GM21381 (cell line): ENCODE results near the gene TXNRD2.
"Not testable (repeated sequence)": the region's sequence is repeated elsewhere in the genome, so short reads cannot be mapped to it uniquely, and the experiment has no call there.

Source experiments
- ATAC-seq: cut with Tn5 transposase; IDR thresholded peaks from one replicate; pipeline ENCODE4 v1.9.1; 2021; ENCODE audit warnings: mild to moderate bottlenecking, moderate library complexity; ENCODE audit not compliant: unreplicated experiment

The TXNRD2 gene

GRCh38 chr22:19929586-19930550, 11.8 kb downstream of the TXNRD2 start:
- ATAC-seq = no peak

- ATAC-seq = no peak
These were observed 13.4 kb downstream of the TXNRD2 start for GRCh38 chr22:19928207-19928606.

DNA sequence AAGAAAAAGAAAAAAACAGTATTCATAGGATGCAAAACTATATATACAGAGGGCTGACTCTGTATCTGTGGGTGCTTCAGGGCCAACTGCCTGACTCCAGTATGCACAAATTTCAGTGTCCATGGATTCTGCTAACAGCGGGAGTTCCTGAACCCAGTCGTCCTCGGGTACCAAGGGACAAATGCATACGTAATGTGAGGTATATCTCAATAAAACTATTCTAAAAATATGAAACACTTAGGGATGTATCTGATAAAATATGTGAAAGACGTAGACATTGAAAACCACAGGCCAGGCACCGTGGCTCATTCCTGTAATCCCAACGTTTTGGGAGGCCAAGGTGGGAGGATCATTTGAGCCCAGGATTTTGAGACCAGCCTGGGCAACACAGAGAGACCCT, 13.9 kb downstream of the TXNRD2 start:
- ATAC-seq = no peak

- not testable (repeated sequence) for ATAC-seq
These were observed 15.6 kb downstream of the TXNRD2 start for GRCh38 chr22:19926028-19926427.

DNA sequence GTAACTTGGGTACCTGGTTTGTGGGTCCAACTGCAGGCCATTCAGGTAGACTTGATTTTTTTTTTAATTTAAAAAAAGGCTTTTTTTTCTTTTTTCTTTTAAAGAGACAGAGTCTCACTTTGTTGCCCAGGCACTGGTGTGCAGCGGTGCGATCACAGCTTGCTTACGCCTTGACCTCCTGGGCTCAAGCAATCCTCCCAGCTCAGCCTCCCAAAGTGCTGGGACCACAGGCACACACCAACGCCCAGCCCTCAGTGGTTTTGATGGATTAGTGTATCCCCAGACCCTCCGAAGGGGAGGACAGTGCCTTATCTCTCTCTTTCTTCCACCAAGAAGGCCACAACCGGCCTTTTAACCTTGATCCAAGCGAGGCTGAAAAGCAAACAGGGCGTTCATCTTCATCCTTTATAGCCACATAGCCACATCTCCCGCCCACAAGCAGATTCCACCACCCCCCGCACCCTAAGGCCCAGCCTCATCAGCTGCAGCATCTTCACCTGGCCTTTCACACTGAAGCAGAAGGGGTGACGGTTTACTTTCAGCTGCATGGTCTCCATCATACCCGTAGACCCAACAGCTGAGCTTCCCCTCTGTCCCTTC, 17.6 kb downstream of the TXNRD2 start:
- no peak for ATAC-seq

- no peak for ATAC-seq
These were observed 20.0 kb downstream of the TXNRD2 start for GRCh38 chr22:19921544-19922081.

DNA sequence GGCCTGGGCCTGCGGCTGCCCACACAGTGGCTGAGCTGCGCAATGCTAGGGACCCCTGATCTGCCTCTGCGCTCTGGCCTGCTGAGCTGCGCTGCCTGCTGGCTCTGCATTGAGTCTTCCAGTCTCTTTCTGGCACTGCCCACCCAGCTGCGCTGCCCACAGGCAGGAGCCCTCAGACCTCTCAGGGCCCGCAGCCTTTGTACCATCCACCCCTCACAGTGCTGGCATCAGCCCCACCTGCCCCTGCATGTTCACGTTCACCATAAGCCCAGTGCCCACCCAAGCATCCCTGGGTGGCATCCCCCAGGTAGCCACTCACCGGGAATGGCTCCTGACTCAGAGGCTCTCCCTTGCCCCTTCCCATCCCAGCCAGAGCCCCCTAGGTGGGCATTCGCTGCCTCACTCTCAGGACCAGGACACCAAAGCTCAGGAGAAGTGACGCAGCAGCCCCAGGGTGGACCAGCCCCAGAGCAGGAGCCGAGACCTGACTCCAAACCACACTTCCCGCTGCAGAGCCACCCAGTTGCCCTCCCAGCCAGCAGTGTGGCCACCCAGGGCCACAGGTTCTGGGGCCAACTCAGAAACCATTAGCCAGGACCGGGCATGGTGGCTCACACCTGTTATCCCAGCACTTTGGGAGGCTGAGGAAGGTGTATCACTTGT, 21.8 kb downstream of the TXNRD2 start:
- ATAC-seq = no peak

DNA sequence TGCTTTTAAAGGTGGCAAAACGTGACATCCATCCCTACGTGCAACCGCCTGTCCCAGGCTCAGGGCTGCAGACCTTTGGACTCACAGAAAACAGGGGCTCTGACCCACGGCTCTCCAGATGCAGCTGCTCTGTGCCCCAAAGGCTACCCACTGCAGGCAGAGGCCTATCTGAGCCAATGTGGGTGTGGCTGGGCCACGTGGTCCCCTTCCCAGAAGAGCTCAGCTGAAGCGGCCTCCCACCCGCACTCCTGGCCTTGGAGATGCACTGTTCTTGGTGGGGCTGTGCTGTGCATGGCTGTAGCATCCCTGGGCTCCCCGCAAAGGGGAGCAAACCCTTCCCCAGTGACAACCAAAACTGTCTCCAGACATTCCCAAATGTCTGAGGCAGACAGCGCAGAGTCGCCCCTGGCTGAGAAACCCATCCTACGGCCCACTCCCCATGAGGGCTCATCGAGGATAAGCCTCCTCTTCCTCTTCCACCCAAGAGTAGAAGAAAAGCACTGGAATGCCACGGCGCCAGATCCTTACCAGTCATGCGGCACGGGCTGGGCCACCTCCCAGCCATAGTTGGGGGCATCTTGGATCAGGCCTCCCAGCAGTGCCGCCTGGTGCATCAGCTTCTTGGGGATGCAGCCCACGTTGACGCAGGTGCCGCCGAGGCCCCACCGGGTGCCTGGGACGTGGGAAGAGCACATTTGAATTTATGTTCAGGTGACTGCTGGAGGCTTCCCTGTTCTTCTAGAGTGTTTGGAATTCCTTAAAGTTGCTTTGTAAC, 23.1 kb downstream of the TXNRD2 start:
- no peak for ATAC-seq

DNA sequence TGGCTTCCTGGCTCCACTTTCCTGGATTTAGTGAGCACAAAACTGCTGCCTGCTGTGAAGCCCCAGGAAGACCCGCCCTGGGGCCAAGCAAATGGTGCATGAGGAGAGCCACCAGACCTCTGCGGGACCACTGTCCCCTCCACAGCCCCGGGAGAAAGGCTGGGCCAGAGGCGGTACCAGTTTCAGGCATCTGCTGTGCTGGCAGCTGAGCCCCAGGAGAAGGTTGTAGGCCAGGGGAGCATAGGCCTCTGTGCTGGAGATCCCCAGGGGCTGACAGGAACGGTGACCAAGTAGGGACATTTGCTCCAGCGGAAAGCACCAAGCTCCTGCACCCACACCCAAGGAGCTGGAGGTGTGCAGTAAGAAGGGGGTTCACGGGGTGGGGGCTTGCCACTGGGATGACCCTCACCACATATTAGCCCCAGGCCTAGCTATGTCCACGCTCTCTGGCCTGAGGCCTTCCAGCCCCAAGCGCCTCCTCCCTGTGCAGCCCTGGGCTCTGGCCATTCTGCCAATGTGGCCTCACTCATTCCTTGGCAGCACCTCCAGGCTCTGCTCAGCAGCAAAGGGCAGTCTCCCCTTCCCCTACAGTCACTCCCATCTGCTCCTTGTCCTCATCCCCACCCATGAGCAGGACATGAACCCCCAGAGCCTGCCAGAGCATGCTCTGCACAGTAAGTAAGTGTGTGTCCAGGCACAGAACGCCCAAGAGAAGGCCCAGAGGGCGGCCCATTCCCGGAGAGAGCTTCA, 24.1 kb downstream of the TXNRD2 start:
- no peak for ATAC-seq

GRCh38 chr22:19916941-19917340, 24.7 kb downstream of the TXNRD2 start:
- ATAC-seq = no peak

- ATAC-seq = no peak
These were observed 25.6 kb downstream of the TXNRD2 start for GRCh38 chr22:19916006-19916405.

- no peak for ATAC-seq
These were observed 26.2 kb downstream of the TXNRD2 start for GRCh38 chr22:19915287-19915954.

DNA sequence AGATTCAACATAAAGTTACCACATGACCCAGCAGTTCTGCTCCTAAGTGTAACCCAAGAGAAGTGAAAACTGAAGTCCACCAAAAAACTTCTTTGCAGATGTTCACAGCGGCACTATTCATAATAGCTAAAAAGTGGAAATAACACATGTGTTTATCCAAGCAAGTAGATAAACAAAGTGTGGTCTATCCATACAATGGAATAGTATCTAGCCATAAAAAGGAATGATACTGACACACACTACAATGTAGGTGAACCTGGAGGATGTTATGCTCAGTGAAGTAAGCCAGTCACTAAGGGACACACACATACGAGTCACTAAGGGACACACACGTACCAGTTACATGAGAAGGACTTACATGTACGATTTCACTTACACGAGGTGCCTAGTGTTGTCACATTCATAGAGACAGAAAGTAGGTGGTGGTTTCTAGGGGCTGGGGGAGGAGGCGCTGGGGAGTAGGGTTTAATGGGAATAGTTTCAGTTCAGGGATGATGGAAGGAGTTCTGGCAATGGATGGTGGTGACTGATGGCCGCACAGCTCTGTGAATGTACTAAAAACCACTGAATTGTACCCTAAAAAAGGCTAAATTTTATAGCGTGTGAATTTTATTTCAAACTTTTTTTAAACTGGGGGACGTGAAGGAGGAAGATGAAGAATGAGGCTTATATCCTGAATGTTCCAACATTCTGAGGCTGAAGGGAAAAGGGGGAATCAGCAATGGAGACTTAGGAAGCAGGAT, 27.2 kb downstream of the TXNRD2 start:
- no peak for ATAC-seq

- ATAC-seq = no peak
These were observed 28.2 kb downstream of the TXNRD2 start for GRCh38 chr22:19913337-19913936.

DNA sequence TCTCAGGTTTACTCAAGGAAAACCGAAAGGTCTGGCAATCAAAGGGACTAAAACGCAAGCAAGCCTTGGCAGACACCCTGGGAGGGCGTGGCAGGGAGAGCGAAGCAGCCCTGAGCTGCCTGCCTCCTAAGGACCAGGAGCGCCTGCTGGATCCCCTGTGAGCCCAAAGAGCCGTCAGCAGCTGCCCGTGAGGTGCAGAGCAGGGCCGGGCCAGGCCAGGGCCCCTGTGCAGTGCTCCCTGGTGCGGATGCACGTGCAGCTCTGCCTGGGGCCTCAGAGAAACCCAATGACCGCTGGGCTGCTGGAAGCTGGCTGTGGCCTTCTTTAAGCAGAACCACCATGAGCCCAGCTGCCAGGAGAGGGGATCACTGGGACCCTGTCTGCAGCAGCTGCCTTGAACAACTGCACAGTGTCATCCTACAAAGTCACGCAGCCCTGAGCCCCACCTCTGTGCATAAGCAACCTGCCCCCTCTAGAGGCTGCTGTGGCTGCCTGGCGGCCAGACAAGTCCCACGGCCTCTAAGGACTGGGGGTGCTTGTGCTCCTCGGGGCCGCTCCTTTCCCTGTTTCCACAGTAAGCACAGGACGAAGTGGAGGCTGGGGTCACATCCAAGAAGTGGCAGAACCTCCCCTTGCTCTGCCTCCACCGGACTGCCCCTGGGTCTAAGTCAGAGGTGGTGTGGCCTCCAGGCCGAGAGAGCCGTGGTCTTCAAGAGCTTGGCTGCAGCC, 29.2 kb downstream of the TXNRD2 start:
- no peak for ATAC-seq

- ATAC-seq = no peak
These were observed 29.9 kb downstream of the TXNRD2 start for GRCh38 chr22:19911540-19912270.

- ATAC-seq = no peak
These were observed 31.4 kb downstream of the TXNRD2 start for GRCh38 chr22:19910180-19910744.
